ENCODE results near the gene PSMB10.

- TF ChIP-seq POLR2A (IDR thresholded peaks at IDR 0.05; ENCODE audit: extremely low read depth, insufficient read length) (no peak), MAX (IDR thresholded peaks at IDR 0.05; ENCODE audit: low read depth, low read length) (no peak), CTCF (IDR thresholded peaks at IDR 0.05; ENCODE audit: low read depth, low read length) (no peak)
These were observed 9.3 kb downstream of the PSMB10 start for GRCh38 chr16:67927131-67927941.

All from NB4 (cell line).